HCT116 (cell line): ENCODE measurements around the gene LARP4. TPM values are rescaled to one million over a fixed set of nuclear protein-coding genes. Genes with fewer than 3 reads are reported as not detected.
"Not testable (repeated sequence)": the region's sequence is repeated elsewhere in the genome, so short reads cannot be mapped to it uniquely, and the experiment has no call there.

Experiments
- ATAC-seq: fragments of 200-7000 bp; cut with Tn5 transposase; 2 replicates; pipeline ENCODE4 v1.9.1; 2020; ENCODE audit warnings: mild to moderate bottlenecking, moderate library complexity
- BruUV-seq: library from RNA; stranded (reverse); fragments of 400-500 nt; replicated peaks from 2 replicates; lab custom pipeline; 2021; lab: Mats Ljungman, UMichigan
- CTCF ChIA-PET: fragments of 300-600 bp; sonication (Branson Sonifier 250); formaldehyde crosslinking; loops from one replicate; lab custom pipeline; 2021; ENCODE audit warnings: antibody characterized with exemption; lab: Charles Lee
- POLR2A ChIA-PET: fragments of 300-600, 350-600 bp; sonication (Branson Sonifier 250); formaldehyde crosslinking; loops from one replicate; lab custom pipeline; 2021; ENCODE audit warnings: antibody characterized with exemption; lab: Charles Lee
- RAD21 ChIA-PET, 2 experiments: fragments of 300-600 bp; sonication (Branson Sonifier 250); formaldehyde crosslinking; loops; one replicate each; lab custom pipeline; 2023; ENCODE audit warnings: low total read pairs in 2 of 2; ENCODE audit not compliant: uncharacterized antibody in 2 of 2, unreplicated experiment in 2 of 2, low non-redundant PET in 1 of 2; lab: Charles Lee
- DNase-seq: peaks from one replicate; pipeline ENCODE4 v3.0.0-alpha.2; 2010; ENCODE audit warnings: low read depth, low spot score
- H2AFZ ChIP-seq: fragments of 200-600 bp; shearing (Covaris generic), sonication (generic); 2 replicates; pipeline ENCODE4 v1.6.1; 2017; ENCODE audit warnings: low read depth, mixed run types, mixed read lengths, antibody characterized with exemption, low read length; ENCODE audit not compliant: poor library complexity, severe bottlenecking
- H3K27ac ChIP-seq: 2 replicates; pipeline ENCODE4 v1.5.1; 2012; ENCODE audit warnings: low read depth, low read length
- H3K27me3 ChIP-seq: fragments of 200-600 bp; sonication (generic); 2 replicates; pipeline ENCODE4 v1.6.1; 2016; ENCODE audit warnings: mixed run types, low read length, mixed read lengths; ENCODE audit not compliant: insufficient read depth
- H3K36me3 ChIP-seq, 2 experiments: fragments of 200-500 bp in 1 of 2; fragments of 200-600 bp in 1 of 2; sonication (Bioruptor generic) in 1 of 2; sonication (generic) in 1 of 2; 2 replicates each; pipeline versions ENCODE4 v1.5.1 to v1.6.1; 2014 to 2016; ENCODE audit warnings: low read length in 2 of 2, inconsistent platforms in 1 of 2, mixed read lengths in 1 of 2, mixed run types in 1 of 2; ENCODE audit not compliant: insufficient read depth in 2 of 2, control insufficient read depth in 1 of 2
- H3K4me1 ChIP-seq, 2 experiments: fragments of 200-600 bp in 1 of 2; sonication (generic) in 1 of 2; 2 replicates each; pipeline versions ENCODE4 v1.5.1 to v1.6.1; 2012 to 2017; ENCODE audit warnings: low read length in 2 of 2, inconsistent platforms in 1 of 2, mild to moderate bottlenecking in 1 of 2, mixed read lengths in 1 of 2, mixed run types in 1 of 2, moderate library complexity in 1 of 2; ENCODE audit not compliant: insufficient read depth in 2 of 2, control insufficient read depth in 1 of 2
- H3K4me2 ChIP-seq: fragments of 200-600 bp; sonication (generic); 2 replicates; pipeline ENCODE4 v1.6.1; 2017; ENCODE audit warnings: mixed run types, low read length, mixed read lengths
- H3K4me3 ChIP-seq, 2 experiments: fragments of 200-600 bp in 1 of 2; sonication (generic) in 1 of 2; replicated peaks in 1 of 2; 2 replicates each; pipeline ENCODE4 v1.5.1; 2011 to 2016; ENCODE audit warnings: low read length in 2 of 2, control low read depth in 1 of 2, low read depth in 1 of 2, mild to moderate bottlenecking in 1 of 2, mixed read lengths in 1 of 2, mixed run types in 1 of 2
- H3K79me2 ChIP-seq: fragments of 200-600 bp; sonication (generic); 2 replicates; pipeline ENCODE4 v1.6.1; 2017; ENCODE audit warnings: mild to moderate bottlenecking, mixed run types, low read length, moderate library complexity, mixed read lengths; ENCODE audit not compliant: insufficient read depth
- H3K9ac ChIP-seq: fragments of 200-600 bp; sonication (generic); 2 replicates; pipeline ENCODE4 v1.6.1; 2016; ENCODE audit warnings: low read length, mixed read lengths
- H3K9me2 ChIP-seq: fragments of 200-600 bp; sonication (generic), shearing (Covaris generic); 2 replicates; pipeline ENCODE4 v1.6.1; 2017; ENCODE audit warnings: mixed run types, mild to moderate bottlenecking, moderate library complexity; ENCODE audit not compliant: insufficient read depth
- H3K9me3 ChIP-seq, 2 experiments: fragments of 200-500 bp in 1 of 2; fragments of 200-600 bp in 1 of 2; sonication (Bioruptor generic) in 1 of 2; sonication (generic) in 1 of 2; 2 replicates each; pipeline ENCODE4 v1.6.1; 2014 to 2017; ENCODE audit warnings: low read length in 2 of 2, mixed read lengths in 2 of 2, inconsistent platforms in 1 of 2, low read depth in 1 of 2, mild to moderate bottlenecking in 1 of 2, mixed run types in 1 of 2, moderate library complexity in 1 of 2; ENCODE audit not compliant: control insufficient read depth in 1 of 2, insufficient read depth in 1 of 2
- H4K20me1 ChIP-seq: fragments of 200-600 bp; sonication (generic), shearing (Covaris generic); 2 replicates; pipeline ENCODE4 v1.6.1; 2017; ENCODE audit warnings: mixed run types, mild to moderate bottlenecking, moderate library complexity; ENCODE audit not compliant: insufficient read depth
- ATF3 ChIP-seq: IDR thresholded peaks from 2 replicates; pipeline ENCODE4 v1.6.1; 2012
- CEBPB ChIP-seq: IDR thresholded peaks from 2 replicates; pipeline ENCODE4 v1.6.1; 2012; ENCODE audit warnings: low read depth
- EZH2phosphoT487 ChIP-seq: fragments of 200-600 bp; IDR thresholded peaks from 2 replicates; pipeline ENCODE4 v1.6.1; 2018; ENCODE audit warnings: antibody characterized with exemption, borderline replicate concordance
- SIN3A ChIP-seq: IDR thresholded peaks from 2 replicates; pipeline ENCODE4 v1.6.1; 2012; ENCODE audit warnings: low read depth
- intact Hi-C: fragments of 100-400 bp; cut with micrococcal nuclease; formaldehyde crosslinking; loops from 2 replicates; pipeline ENCODE4 v1.10.0; 2022
- total RNA-seq: library from RNA; stranded (reverse); gene quantifications from one replicate; pipeline ENCODE4 v1.2.1, GENCODE V29; 2021; ENCODE audit not compliant: unreplicated experiment
- TF ChIP-seq, protein P1 (sequence below): IDR thresholded peaks from 2 replicates; pipeline ENCODE4 v1.6.1; 2011; ENCODE audit warnings: mild to moderate bottlenecking, low read length, moderate library complexity; ENCODE audit not compliant: insufficient replicate concordance; ENCODE audit errors: extremely low read depth
- TF ChIP-seq, protein P2 (sequence below), 3 experiments: fragments of 200-600 bp in 1 of 3; sonication (generic) in 1 of 3; IDR thresholded peaks in 2 of 3; conservative IDR thresholded peaks in 1 of 3; 2 replicates each; pipeline ENCODE4 v1.5.1; 2012 to 2017; ENCODE audit warnings: low read depth in 2 of 3, low read length in 2 of 3, antibody characterized with exemption in 1 of 3, borderline replicate concordance in 1 of 3, control low read depth in 1 of 3, mild to moderate bottlenecking in 1 of 3, mixed read lengths in 1 of 3, mixed run types in 1 of 3, moderate library complexity in 1 of 3; ENCODE audit not compliant: insufficient read depth in 1 of 3

Gene LARP4
- total RNA-seq, 1 experiment from 2014 or later, result 76.3 TPM

DNA sequence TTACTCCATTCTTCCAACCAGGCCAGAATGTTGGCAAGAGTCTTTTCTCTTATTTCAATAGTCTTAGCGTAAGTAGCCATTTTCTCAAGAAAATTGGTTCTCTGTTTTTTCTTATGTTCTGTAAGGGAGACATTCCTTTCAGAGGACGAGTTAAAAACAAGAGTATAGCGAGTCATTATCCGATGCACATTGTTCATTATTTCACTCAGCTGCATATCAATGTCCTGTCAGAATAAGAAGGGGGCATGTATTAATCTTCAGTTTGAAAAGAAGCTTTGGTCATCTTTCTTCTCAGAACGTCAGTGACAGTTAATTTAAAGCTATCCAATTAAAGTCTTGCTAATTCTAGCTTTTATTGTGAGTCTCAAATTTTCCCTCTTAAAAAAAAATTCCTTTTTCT is 37.5 kb upstream of the LARP4 start (continued):
- TF ChIP-seq, protein P1, sequence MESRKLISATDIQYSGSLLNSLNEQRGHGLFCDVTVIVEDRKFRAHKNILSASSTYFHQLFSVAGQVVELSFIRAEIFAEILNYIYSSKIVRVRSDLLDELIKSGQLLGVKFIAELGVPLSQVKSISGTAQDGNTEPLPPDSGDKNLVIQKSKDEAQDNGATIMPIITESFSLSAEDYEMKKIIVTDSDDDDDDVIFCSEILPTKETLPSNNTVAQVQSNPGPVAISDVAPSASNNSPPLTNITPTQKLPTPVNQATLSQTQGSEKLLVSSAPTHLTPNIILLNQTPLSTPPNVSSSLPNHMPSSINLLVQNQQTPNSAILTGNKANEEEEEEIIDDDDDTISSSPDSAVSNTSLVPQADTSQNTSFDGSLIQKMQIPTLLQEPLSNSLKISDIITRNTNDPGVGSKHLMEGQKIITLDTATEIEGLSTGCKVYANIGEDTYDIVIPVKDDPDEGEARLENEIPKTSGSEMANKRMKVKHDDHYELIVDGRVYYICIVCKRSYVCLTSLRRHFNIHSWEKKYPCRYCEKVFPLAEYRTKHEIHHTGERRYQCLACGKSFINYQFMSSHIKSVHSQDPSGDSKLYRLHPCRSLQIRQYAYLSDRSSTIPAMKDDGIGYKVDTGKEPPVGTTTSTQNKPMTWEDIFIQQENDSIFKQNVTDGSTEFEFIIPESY, result no peak
- no peak for TF ChIP-seq SIN3A

- no peaks in the 10 kb centered on the region for H4K20me1 ChIP-seq
- POLR2A ChIA-PET, result no interaction called here
Measured at GRCh38 chr12:50365709-50366406, 34.8 kb upstream of the LARP4 start.

DNA sequence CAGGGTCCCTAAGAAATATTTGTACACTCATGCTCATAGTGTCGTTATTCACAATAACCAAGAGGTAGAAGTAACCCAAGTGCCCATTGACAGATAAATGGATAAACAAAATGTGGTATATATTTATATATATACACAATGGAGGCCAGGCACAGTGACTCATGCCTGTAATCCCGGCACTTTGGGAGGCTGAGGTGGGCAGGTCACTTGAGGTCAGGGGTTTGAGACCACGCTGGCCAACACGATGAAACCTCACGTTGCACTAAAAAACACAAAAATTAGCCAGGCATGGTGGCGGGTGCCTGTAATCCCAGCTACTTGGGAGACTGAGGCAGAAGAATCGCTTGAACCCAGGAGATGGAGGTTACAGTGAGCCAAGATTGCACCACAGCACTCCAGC is 30.0 kb upstream of the LARP4 start:
- H2AFZ ChIP-seq, DNase-seq, H3K79me2 ChIP-seq, RAD21 ChIA-PET, H3K27ac ChIP-seq, H3K4me1 ChIP-seq, H3K9me2 ChIP-seq, CTCF ChIA-PET, H3K4me3 ChIP-seq, H3K4me2 ChIP-seq, BruUV-seq, intact Hi-C loops, H4K20me1 ChIP-seq, H3K9me3 ChIP-seq, H3K9ac ChIP-seq, ATAC-seq, POLR2A ChIA-PET, H3K36me3 ChIP-seq, H3K27me3 ChIP-seq: not testable (repeated sequence)

More at GRCh38 chr12:50365709-50366406, 34.8 kb upstream of the LARP4 start:
- Histone ChIP-seq H3K27ac (no peak overlapping the region), H3K4me3 (no peak overlapping the region), H3K79me2 (no peaks in the 10 kb centered on the region)
- TF ChIP-seq CEBPB (no peak), ATF3 (no peak), EZH2phosphoT487 (no peak)
- TF ChIP-seq, protein P2, sequence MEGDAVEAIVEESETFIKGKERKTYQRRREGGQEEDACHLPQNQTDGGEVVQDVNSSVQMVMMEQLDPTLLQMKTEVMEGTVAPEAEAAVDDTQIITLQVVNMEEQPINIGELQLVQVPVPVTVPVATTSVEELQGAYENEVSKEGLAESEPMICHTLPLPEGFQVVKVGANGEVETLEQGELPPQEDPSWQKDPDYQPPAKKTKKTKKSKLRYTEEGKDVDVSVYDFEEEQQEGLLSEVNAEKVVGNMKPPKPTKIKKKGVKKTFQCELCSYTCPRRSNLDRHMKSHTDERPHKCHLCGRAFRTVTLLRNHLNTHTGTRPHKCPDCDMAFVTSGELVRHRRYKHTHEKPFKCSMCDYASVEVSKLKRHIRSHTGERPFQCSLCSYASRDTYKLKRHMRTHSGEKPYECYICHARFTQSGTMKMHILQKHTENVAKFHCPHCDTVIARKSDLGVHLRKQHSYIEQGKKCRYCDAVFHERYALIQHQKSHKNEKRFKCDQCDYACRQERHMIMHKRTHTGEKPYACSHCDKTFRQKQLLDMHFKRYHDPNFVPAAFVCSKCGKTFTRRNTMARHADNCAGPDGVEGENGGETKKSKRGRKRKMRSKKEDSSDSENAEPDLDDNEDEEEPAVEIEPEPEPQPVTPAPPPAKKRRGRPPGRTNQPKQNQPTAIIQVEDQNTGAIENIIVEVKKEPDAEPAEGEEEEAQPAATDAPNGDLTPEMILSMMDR (IDR thresholded peaks at IDR 0.05 in 2 of 3, conservative IDR thresholded peaks at IDR 0.05 in 1 of 3; ENCODE audit: borderline replicate concordance in 1 of 3, insufficient read depth in 1 of 3, low read depth in 2 of 3, low read length in 2 of 3), result no peak
- TF ChIP-seq, all 23 proteins: peak for 0
- intact Hi-C loops, result no loop called here
- no peaks in the 10 kb centered on the region for H3K9me3 ChIP-seq
- H2AFZ ChIP-seq, result no peak overlapping the region
- no peak overlapping the region for H3K4me2 ChIP-seq
- H3K36me3 ChIP-seq, result no peaks in the 10 kb centered on the region
- ATAC-seq, result no peak
- no peaks in the 10 kb centered on the region for H3K27me3 ChIP-seq
- no peak for DNase-seq
- no peaks in the 10 kb centered on the region for H3K9me2 ChIP-seq
- H3K4me1 ChIP-seq, result no peaks in the 10 kb centered on the region
- CTCF ChIA-PET, result interaction anchor here (0.6 kb wide), 1 partner anchor 17 kb away, joined by 4 read pairs; no protein-coding TSS in a partner anchor
- H3K9ac ChIP-seq, result no peak overlapping the region
- RAD21 ChIA-PET, result no interaction called here
- BruUV-seq, result no TSS peak
